ENCODE results near the gene CABP7. TPM values are rescaled to one million over a fixed set of nuclear protein-coding genes. Genes with fewer than 3 reads are reported as not detected.

CABP7 gene
- total and polyA plus RNA-seq, 11 donors, result 0.03 to 0.11 TPM; not detected in 9

DNA sequence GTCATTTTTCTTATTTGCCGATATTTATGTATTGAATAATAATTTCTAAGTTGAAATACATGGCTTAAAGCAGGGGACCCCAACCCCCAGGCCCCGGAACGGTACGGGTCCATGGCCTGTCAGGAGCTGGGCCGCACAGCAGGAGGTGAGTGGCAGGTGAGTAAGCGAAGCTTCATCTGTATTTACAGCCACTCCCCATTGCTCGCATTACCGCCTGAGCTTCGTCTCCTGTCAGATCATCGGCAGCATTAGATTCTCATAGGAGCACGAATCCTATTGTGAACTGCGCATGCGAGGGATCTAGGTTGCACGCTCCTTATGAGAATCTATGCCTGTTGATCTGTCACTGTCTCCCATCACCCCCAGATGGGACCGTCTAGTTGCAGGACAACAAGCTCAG lies 42.5 kb downstream of the CABP7 start:
- intact Hi-C loops (cut with DNase I), result loop anchor here in 3 of 10 donors (10.0 kb wide), 3 partner anchors 73 to 243 kb away; partner anchors contain the start of genes ASCC2 (in 1 of the 3) and MTMR3 (in 1 of the 3)
- 79 to 92% (median 86%) methylated on average over 15 of the region's 15 CpGs for WGBS, 4 donors
- H3K4me3 ChIP-seq, result no peak overlapping the region
- no peaks in the 10 kb centered on the region for H3K9me3 ChIP-seq
- DNase-seq, result no peak
- no peaks in the 10 kb centered on the region for H3K27me3 ChIP-seq
- H3K27ac ChIP-seq, result no peak overlapping the region
- ATAC-seq, result no peak
- H3K36me3 ChIP-seq, result peaks cover 0 to 2% (median 0%) of the 10 kb centered on the region in 9 donors
- peaks cover 0 to 25% (median 13%) of the 10 kb centered on the region in 12 donors for H3K4me1 ChIP-seq
- no peak for TF ChIP-seq CTCF (IDR thresholded peaks at IDR 0.05)
- no peak for TF ChIP-seq POLR2A (IDR thresholded peaks at IDR 0.05)

GRCh38 chr22:29765905-29766631 lies 46.3 kb downstream of the CABP7 start:
- ATAC-seq, result peak; percentile 0 to 4 (median 1)
- H3K27me3 ChIP-seq, result no peaks in the 10 kb centered on the region
- 54 to 67% (median 60%) methylated on average over 13 to 15 of the region's 15 CpGs for WGBS, 4 donors
- no peak for DNase-seq
- TF ChIP-seq CTCF (IDR thresholded peaks at IDR 0.05) (no peak), POLR2A (IDR thresholded peaks at IDR 0.05) (no peak)
- peaks cover 6 to 42% (median 29%) of the 10 kb centered on the region in 12 donors for H3K4me1 ChIP-seq
- H3K4me3 ChIP-seq, result peak overlapping the region; percentile 56 to 98 (median 80)
- peaks cover 2 to 28% (median 21%) of the 10 kb centered on the region in 9 donors for H3K36me3 ChIP-seq
- H3K27ac ChIP-seq, result peak overlapping the region in 11 of 12 donors; percentile 73 to 96 (median 90)
- intact Hi-C loops (cut with DNase I), result loop anchor here in 5 of 10 donors (5.0 to 10.0 kb wide), 6 partner anchors 66 to 239 kb away; partner anchors contain the start of genes ASCC2 (in 2 of the 5) and MTMR3 (in 1 of the 5)
- H3K9me3 ChIP-seq, result no peaks in the 10 kb centered on the region

GRCh38 chr22:29766632-29767170 lies 46.9 kb downstream of the CABP7 start, which contains the start of gene ZMAT5:
ZMAT5 (minus strand) TSS chr22:29767007; CDS start chr22:29748544, 18,463 bp downstream.
- Histone ChIP-seq H3K27me3 (no peaks in the 10 kb centered on the region), H3K27ac (peak within 1 kb of the TSS; percentile 87 to 96 (median 91)), H3K36me3 (peaks cover 2 to 34% (median 27%) of the 10 kb centered on the region in 9 donors), H3K4me1 (peaks cover 6 to 42% (median 29%) of the 10 kb centered on the region in 12 donors), H3K4me3 (peak within 1 kb of the TSS; percentile 70 to 98 (median 80)), H3K9me3 (no peaks in the 10 kb centered on the region)
- ATAC-seq (peak; percentile 97 to 99 (median 98)), DNase-seq (peak; percentile 94 to 97 (median 96))
- peak in 1 of 2 donors; percentile 55 for TF ChIP-seq POLR2A (IDR thresholded peaks at IDR 0.05)
- TF ChIP-seq CTCF (IDR thresholded peaks at IDR 0.05), result no peak
- 0 to 1% (median 0%) methylated on average over 24 to 32 of the region's 32 CpGs for WGBS, 4 donors
- intact Hi-C loops (cut with DNase I), result loop anchor here in 5 of 10 donors (5.0 to 10.0 kb wide), 6 partner anchors 66 to 238 kb away; partner anchors contain the start of genes ASCC2 (in 2 of the 5) and MTMR3 (in 1 of the 5)
